ENCODE data around the gene NPFF. TPM values are rescaled to one million over a fixed set of nuclear protein-coding genes. Genes with fewer than 3 reads are reported as not detected.

NPFF gene
- total and polyA plus RNA-seq, 8 donors, result 0.99 TPM; not detected in 7

- H3K4me3 ChIP-seq, result peak overlapping the region; percentile 11 to 63 (median 41)
- peak overlapping the region; percentile 63 to 82 (median 76) for H3K27ac ChIP-seq
- H3K36me3 ChIP-seq, result no peaks in the 10 kb centered on the region
- no peaks in the 10 kb centered on the region for H3K27me3 ChIP-seq
- FAIRE-seq (no peak), ATAC-seq (peak; percentile 93 to 97 (median 96)), DNase-seq (peak; percentile 95 to 97 (median 96))
- peaks cover 5 to 20% (median 8%) of the 10 kb centered on the region in 3 donors for H3K4me1 ChIP-seq
- 0 to 2% methylated on average over 33 to 52 of the region's 52 CpGs for WGBS, 2 donors
- intact Hi-C loops (cut with DNase I), result no loop called here
- no peak for TF ChIP-seq CTCF (IDR thresholded peaks at IDR 0.05)
- H3K9me3 ChIP-seq, result no peaks in the 10 kb centered on the region
Observed at GRCh38 chr12:53492830-53493609, 14.3 kb downstream of the NPFF start.

- FAIRE-seq (no peak), ATAC-seq (peak in 2 of 4 donors; percentile 0 to 1), DNase-seq (peak in 1 of 6 donors; percentile 58)
- TF ChIP-seq CTCF (IDR thresholded peaks at IDR 0.05), result no peak
- Histone ChIP-seq H3K4me3 (peak overlapping the region in 3 of 4 donors; percentile 11 to 63 (median 48)), H3K4me1 (peaks cover 5 to 20% (median 8%) of the 10 kb centered on the region in 3 donors), H3K9me3 (no peaks in the 10 kb centered on the region), H3K27me3 (no peaks in the 10 kb centered on the region), H3K27ac (peak overlapping the region; percentile 63 to 82 (median 76)), H3K36me3 (no peaks in the 10 kb centered on the region)
- intact Hi-C loops (cut with DNase I), result no loop called here
- WGBS, 2 donors, result 54 to 56% methylated on average over 20 of the region's 20 CpGs
Observed at GRCh38 chr12:53492188-53492587, 15.1 kb downstream of the NPFF start.

GRCh38 chr12:53489242-53489864 is 17.9 kb downstream of the NPFF start:
- H3K27ac ChIP-seq, result no peak overlapping the region

GRCh38 chr12:53486736-53487487 is 20.4 kb downstream of the NPFF start:
- H3K27ac ChIP-seq, result no peak overlapping the region
- FAIRE-seq (no peak), ATAC-seq (no peak), DNase-seq (no peak)
- TF ChIP-seq CTCF (IDR thresholded peaks at IDR 0.05), result no peak
- H3K27me3 ChIP-seq, result no peaks in the 10 kb centered on the region
- 81 to 86% methylated on average over 17 of the region's 17 CpGs for WGBS, 2 donors
- no peaks in the 10 kb centered on the region for H3K4me1 ChIP-seq
- H3K36me3 ChIP-seq, result peaks cover 0 to 12% (median under 1%) of the 10 kb centered on the region in 3 donors
- no peaks in the 10 kb centered on the region for H3K9me3 ChIP-seq
- intact Hi-C loops (cut with DNase I), result no loop called here
- no peak overlapping the region for H3K4me3 ChIP-seq

More at GRCh38 chr12:53489242-53489864, 17.9 kb downstream of the NPFF start:
- Histone ChIP-seq H3K4me3 (no peak overlapping the region), H3K9me3 (no peaks in the 10 kb centered on the region), H3K27me3 (no peaks in the 10 kb centered on the region), H3K36me3 (peaks cover 0 to 12% (median 0%) of the 10 kb centered on the region in 3 donors), H3K4me1 (peaks cover 5 to 13% (median 8%) of the 10 kb centered on the region in 3 donors)
- ATAC-seq, result no peak
- peak in 1 of 6 donors; percentile 28 for DNase-seq
- no peak for TF ChIP-seq CTCF (IDR thresholded peaks at IDR 0.05)
- intact Hi-C loops (cut with DNase I), result no loop called here
- FAIRE-seq, result no peak
- 92 to 94% methylated on average over 5 of the region's 5 CpGs for WGBS, 2 donors
